Stomach smooth muscle (tissue), 2 donors: ENCODE data around the gene IGF1.
A peak's percentile ranks its signal among the peaks of the same experiment; 100 is the strongest.

Source experiments
- H3K27ac ChIP-seq: one replicate; pipeline ENCODE4 v1.7.0; 2013; ENCODE audit warnings: mild to moderate bottlenecking, low read length, inconsistent platforms
- H3K27me3 ChIP-seq, 2 donors: one replicate each; pipeline ENCODE4 v1.7.0; 2013; ENCODE audit warnings: low read length in 2 of 2; ENCODE audit not compliant: insufficient read depth in 2 of 2, control insufficient read depth in 1 of 2
- H3K36me3 ChIP-seq, 2 donors: one replicate each; pipeline ENCODE4 v1.7.0; 2013; ENCODE audit warnings: low read length in 2 of 2; ENCODE audit not compliant: control insufficient read depth in 2 of 2, insufficient read depth in 2 of 2
- H3K4me1 ChIP-seq: one replicate; pipeline ENCODE4 v1.7.0; 2013; ENCODE audit warnings: low read length; ENCODE audit not compliant: control insufficient read depth, insufficient read depth
- H3K4me3 ChIP-seq, 2 donors: one replicate each; pipeline ENCODE4 v1.7.0; 2013; ENCODE audit warnings: low read length in 2 of 2
- H3K9ac ChIP-seq, 2 donors: one replicate each; pipeline ENCODE4 v1.7.0; 2013; ENCODE audit warnings: low read length in 2 of 2, mild to moderate bottlenecking in 1 of 2
- H3K9me3 ChIP-seq, 2 donors: one replicate each; pipeline ENCODE4 v1.7.0; 2013; ENCODE audit warnings: low read length in 2 of 2; ENCODE audit not compliant: control insufficient read depth in 2 of 2
- donor health status: healthy.
- donor health status: Pancreatic carcinoma.

Gene IGF1

GRCh38 chr12:102439426-102440405 lies 40.6 kb downstream of the IGF1 start:
- no peaks in the 10 kb centered on the region for H3K9me3 ChIP-seq
- no peaks in the 10 kb centered on the region for H3K36me3 ChIP-seq
- no peak overlapping the region for H3K4me3 ChIP-seq
- H3K9ac ChIP-seq: no peak overlapping the region
- H3K27me3 ChIP-seq: no peaks in the 10 kb centered on the region
- no peak overlapping the region for H3K27ac ChIP-seq
- peaks cover 4% of the 10 kb centered on the region for H3K4me1 ChIP-seq

- peaks cover 4% of the 10 kb centered on the region for H3K4me1 ChIP-seq
- no peak overlapping the region for H3K27ac ChIP-seq
- no peak overlapping the region for H3K9ac ChIP-seq
- H3K27me3 ChIP-seq: no peaks in the 10 kb centered on the region
- no peak overlapping the region for H3K4me3 ChIP-seq
- H3K36me3 ChIP-seq: no peaks in the 10 kb centered on the region
- no peaks in the 10 kb centered on the region for H3K9me3 ChIP-seq
These were observed 41.5 kb downstream of the IGF1 start for GRCh38 chr12:102438827-102439210.

GRCh38 chr12:102438047-102438826 lies 42.1 kb downstream of the IGF1 start:
- no peak overlapping the region for H3K27ac ChIP-seq
- H3K9ac ChIP-seq: no peak overlapping the region
- H3K9me3 ChIP-seq: no peaks in the 10 kb centered on the region

GRCh38 chr12:102437511-102437910 lies 42.9 kb downstream of the IGF1 start:
- H3K9me3 ChIP-seq: no peaks in the 10 kb centered on the region
- no peaks in the 10 kb centered on the region for H3K36me3 ChIP-seq
- H3K27ac ChIP-seq: no peak overlapping the region
- no peak overlapping the region for H3K4me3 ChIP-seq
- no peak overlapping the region for H3K9ac ChIP-seq
- peaks cover 4% of the 10 kb centered on the region for H3K4me1 ChIP-seq
- H3K27me3 ChIP-seq: no peaks in the 10 kb centered on the region

More at GRCh38 chr12:102438047-102438826, 42.1 kb downstream of the IGF1 start:
- Histone ChIP-seq H3K4me3 (no peak overlapping the region), H3K4me1 (peaks cover 4% of the 10 kb centered on the region), H3K27me3 (no peaks in the 10 kb centered on the region), H3K36me3 (no peaks in the 10 kb centered on the region)

- Histone ChIP-seq H3K4me3 (no peak overlapping the region), H3K27ac (no peak overlapping the region), H3K4me1 (peaks cover 4% of the 10 kb centered on the region), H3K9me3 (no peaks in the 10 kb centered on the region), H3K27me3 (no peaks in the 10 kb centered on the region), H3K36me3 (no peaks in the 10 kb centered on the region), H3K9ac (no peak overlapping the region)
These were observed 43.5 kb downstream of the IGF1 start for GRCh38 chr12:102436867-102437266.

- no peaks in the 10 kb centered on the region for H3K9me3 ChIP-seq
These were observed 44.4 kb downstream of the IGF1 start for GRCh38 chr12:102435827-102436436.

GRCh38 chr12:102433304-102433703 lies 47.1 kb downstream of the IGF1 start:
- H3K9ac ChIP-seq: no peak overlapping the region
- no peak overlapping the region for H3K4me3 ChIP-seq
- H3K27me3 ChIP-seq: no peaks in the 10 kb centered on the region
- H3K27ac ChIP-seq: no peak overlapping the region
- H3K9me3 ChIP-seq: no peaks in the 10 kb centered on the region
- H3K4me1 ChIP-seq: no peaks in the 10 kb centered on the region
- no peaks in the 10 kb centered on the region for H3K36me3 ChIP-seq

More at GRCh38 chr12:102435827-102436436, 44.4 kb downstream of the IGF1 start:
- no peak overlapping the region for H3K4me3 ChIP-seq
- H3K27ac ChIP-seq: no peak overlapping the region
- peaks cover 4% of the 10 kb centered on the region for H3K4me1 ChIP-seq
- no peaks in the 10 kb centered on the region for H3K27me3 ChIP-seq
- no peak overlapping the region for H3K9ac ChIP-seq
- no peaks in the 10 kb centered on the region for H3K36me3 ChIP-seq

GRCh38 chr12:102430661-102431060 lies 49.7 kb downstream of the IGF1 start:
- H3K27ac ChIP-seq: no peak overlapping the region
- no peak overlapping the region for H3K4me3 ChIP-seq

GRCh38 chr12:102429211-102430154 lies 50.9 kb downstream of the IGF1 start:
- Histone ChIP-seq H3K9me3 (no peaks in the 10 kb centered on the region), H3K9ac (no peak overlapping the region), H3K4me3 (no peak overlapping the region), H3K4me1 (peaks cover 14% of the 10 kb centered on the region), H3K36me3 (no peaks in the 10 kb centered on the region), H3K27ac (no peak overlapping the region), H3K27me3 (no peaks in the 10 kb centered on the region)

More at GRCh38 chr12:102430661-102431060, 49.7 kb downstream of the IGF1 start:
- H3K4me1 ChIP-seq: peaks cover 14% of the 10 kb centered on the region
- H3K9ac ChIP-seq: no peak overlapping the region
- no peaks in the 10 kb centered on the region for H3K36me3 ChIP-seq
- no peaks in the 10 kb centered on the region for H3K9me3 ChIP-seq
- H3K27me3 ChIP-seq: no peaks in the 10 kb centered on the region

GRCh38 chr12:102427543-102427941 lies 52.8 kb downstream of the IGF1 start:
- H3K4me1 ChIP-seq: peaks cover 14% of the 10 kb centered on the region
- peak overlapping the region in 1 of 2 donors; percentile 36 for H3K4me3 ChIP-seq
- no peaks in the 10 kb centered on the region for H3K27me3 ChIP-seq
- no peaks in the 10 kb centered on the region for H3K36me3 ChIP-seq
- H3K9me3 ChIP-seq: no peaks in the 10 kb centered on the region
- peak overlapping the region in 1 of 2 donors; percentile 30 for H3K9ac ChIP-seq
- H3K27ac ChIP-seq: peak overlapping the region; percentile 60
